ENCODE data around the gene ZBTB38. TPM values are rescaled to one million over a fixed set of nuclear protein-coding genes. Genes with fewer than 3 reads are reported as not detected.
A peak's percentile ranks its signal among the peaks of the same experiment; 100 is the strongest.

The ZBTB38 gene
- total RNA-seq, 2 experiments from 2014 or later: 27.8 to 29.6 TPM

- Mint-ChIP-seq H3K27me3 (ENCODE audit: low read depth) (peaks cover 16% of the 10 kb centered on the region), H3K4me1 (ENCODE audit: low read depth) (peaks cover 10% of the 10 kb centered on the region), H3K27ac (no peak overlapping the region), H3K36me3 (ENCODE audit: low read depth) (no peaks in the 10 kb centered on the region), H3K4me3 (no peak overlapping the region), H3K9me3 (ENCODE audit: insufficient read depth) (no peaks in the 10 kb centered on the region)
- no peak for DNase-seq
- no peak for ATAC-seq
- POLR2A ChIA-PET: no interaction called here
- CTCF ChIA-PET: interaction anchor here (1.2 to 3.0 kb wide), 4 partner anchors 9 to 71 kb away, joined by 4 to 20 read pairs (median 10); no protein-coding TSS in a partner anchor
Observed at GRCh38 chr3:141382571-141382970, 14.3 kb downstream of the ZBTB38 start.

- DNase-seq (no peak), ATAC-seq (no peak)
- Mint-ChIP-seq H3K4me3 (no peak overlapping the region), H3K27me3 (ENCODE audit: low read depth) (peaks cover 18% of the 10 kb centered on the region), H3K27ac (no peak overlapping the region), H3K36me3 (ENCODE audit: low read depth) (no peaks in the 10 kb centered on the region), H3K9me3 (ENCODE audit: insufficient read depth) (no peaks in the 10 kb centered on the region), H3K4me1 (ENCODE audit: low read depth) (peaks cover 11% of the 10 kb centered on the region)
- ChIA-PET CTCF (interaction anchor here (1.0 to 3.0 kb wide), 6 partner anchors 8 to 72 kb away, joined by 4 to 20 read pairs (median 9); no protein-coding TSS in a partner anchor), POLR2A (no interaction called here)
Observed at GRCh38 chr3:141383555-141384129, 15.3 kb downstream of the ZBTB38 start.

DNA sequence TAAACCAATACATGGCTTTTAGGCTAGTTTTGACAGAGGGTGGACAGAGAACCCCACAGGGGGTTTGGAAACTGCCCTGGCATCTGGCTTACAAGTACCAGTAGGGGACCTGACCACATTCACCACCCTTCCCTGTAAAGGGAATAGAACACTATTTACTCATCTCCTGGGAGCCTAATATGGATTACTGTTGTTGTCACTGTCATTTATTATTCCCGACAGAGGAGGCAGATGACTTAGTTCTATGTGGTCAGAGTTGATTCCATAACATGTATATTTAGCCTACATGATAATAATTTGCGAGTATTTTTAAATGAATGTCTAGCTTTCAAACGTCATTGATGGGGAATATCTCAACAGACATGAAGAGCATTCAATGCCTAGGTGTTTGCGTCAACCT, 15.9 kb downstream of the ZBTB38 start:
- ATAC-seq: no peak
- peaks cover 18% of the 10 kb centered on the region for H3K27me3 Mint-ChIP-seq (ENCODE audit: low read depth)
- CTCF ChIA-PET: interaction anchor here (1.0 to 3.0 kb wide), 5 partner anchors 13 to 73 kb away, joined by 3 to 20 read pairs (median 11); no protein-coding TSS in a partner anchor
- H3K4me1 Mint-ChIP-seq (ENCODE audit: low read depth): peaks cover 16% of the 10 kb centered on the region
- H3K27ac Mint-ChIP-seq: no peak overlapping the region
- no peak for DNase-seq
- no peaks in the 10 kb centered on the region for H3K36me3 Mint-ChIP-seq (ENCODE audit: low read depth)
- H3K9me3 Mint-ChIP-seq (ENCODE audit: insufficient read depth): no peaks in the 10 kb centered on the region
- POLR2A ChIA-PET: interaction anchor here (1.2 kb wide), 1 partner anchor 29 kb away, joined by 3 read pairs; no protein-coding TSS in a partner anchor
- no peak overlapping the region for H3K4me3 Mint-ChIP-seq

DNA sequence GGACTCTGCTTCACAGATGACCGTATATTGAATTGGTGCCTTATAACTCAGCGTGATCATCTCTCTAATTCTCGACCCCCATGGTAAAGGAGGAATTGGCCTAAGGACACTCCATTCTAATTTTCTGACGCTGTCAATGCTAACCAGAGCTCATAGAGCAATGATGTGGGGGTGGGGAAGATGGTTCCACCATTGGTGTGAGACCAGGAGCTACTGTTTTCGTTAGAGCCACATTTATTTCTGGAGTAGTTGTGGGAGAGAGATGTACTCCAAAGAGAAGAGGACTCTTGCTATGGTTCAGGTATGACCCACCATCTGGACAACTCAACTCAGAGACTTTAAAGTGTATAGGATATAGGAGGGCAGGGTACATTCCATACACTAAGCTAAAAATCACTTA, 16.3 kb downstream of the ZBTB38 start:
- peaks cover 18% of the 10 kb centered on the region for H3K4me1 Mint-ChIP-seq (ENCODE audit: low read depth)
- H3K36me3 Mint-ChIP-seq (ENCODE audit: low read depth): no peaks in the 10 kb centered on the region
- no peak overlapping the region for H3K27ac Mint-ChIP-seq
- ChIA-PET CTCF (interaction anchor here (0.8 to 3.0 kb wide), 6 partner anchors 9 to 73 kb away, joined by 3 to 20 read pairs (median 7); no protein-coding TSS in a partner anchor), POLR2A (interaction anchor here (1.1 to 1.2 kb wide), 2 partner anchors 18 to 29 kb away, joined by 3 to 6 read pairs; no protein-coding TSS in a partner anchor)
- peaks cover 18% of the 10 kb centered on the region for H3K27me3 Mint-ChIP-seq (ENCODE audit: low read depth)
- H3K9me3 Mint-ChIP-seq (ENCODE audit: insufficient read depth): no peaks in the 10 kb centered on the region
- DNase-seq (no peak), ATAC-seq (no peak)
- no peak overlapping the region for H3K4me3 Mint-ChIP-seq

- Mint-ChIP-seq H3K27ac (no peak overlapping the region), H3K9me3 (ENCODE audit: insufficient read depth) (no peaks in the 10 kb centered on the region), H3K4me3 (no peak overlapping the region), H3K27me3 (ENCODE audit: low read depth) (peaks cover 18% of the 10 kb centered on the region), H3K4me1 (ENCODE audit: low read depth) (peaks cover 15% of the 10 kb centered on the region), H3K36me3 (ENCODE audit: low read depth) (no peaks in the 10 kb centered on the region)
- ATAC-seq (no peak), DNase-seq (no peak)
- CTCF ChIA-PET: interaction anchor here (0.8 to 3.0 kb wide), 10 partner anchors 10 to 67 kb away, joined by 3 to 20 read pairs (median 5); no protein-coding TSS in a partner anchor
- POLR2A ChIA-PET: interaction anchor here (1.1 to 1.2 kb wide), 2 partner anchors 17 to 28 kb away, joined by 3 to 6 read pairs; no protein-coding TSS in a partner anchor
Observed at GRCh38 chr3:141385406-141386125, 17.3 kb downstream of the ZBTB38 start.

- H3K4me3 Mint-ChIP-seq: no peak overlapping the region
- H3K4me1 Mint-ChIP-seq (ENCODE audit: low read depth): peaks cover 13% of the 10 kb centered on the region
- POLR2A ChIA-PET: no interaction called here
- CTCF ChIA-PET: interaction anchor here (1.0 to 2.3 kb wide), 5 partner anchors 13 to 55 kb away, joined by 3 to 8 read pairs (median 3); no protein-coding TSS in a partner anchor
- H3K9me3 Mint-ChIP-seq (ENCODE audit: insufficient read depth): no peaks in the 10 kb centered on the region
- no peak for ATAC-seq
- H3K27me3 Mint-ChIP-seq (ENCODE audit: low read depth): peaks cover 18% of the 10 kb centered on the region
- no peak overlapping the region for H3K27ac Mint-ChIP-seq
- no peak for DNase-seq
- no peaks in the 10 kb centered on the region for H3K36me3 Mint-ChIP-seq (ENCODE audit: low read depth)
Observed at GRCh38 chr3:141386126-141386488, 17.8 kb downstream of the ZBTB38 start.

GRCh38 chr3:141386611-141387111, 18.4 kb downstream of the ZBTB38 start:
- POLR2A ChIA-PET: no interaction called here
- no peak overlapping the region for H3K27ac Mint-ChIP-seq
- CTCF ChIA-PET: interaction anchor here (1.0 to 2.3 kb wide), 5 partner anchors 14 to 55 kb away, joined by 3 to 8 read pairs (median 3); no protein-coding TSS in a partner anchor
- DNase-seq: no peak
- no peak for ATAC-seq
- peaks cover 13% of the 10 kb centered on the region for H3K4me1 Mint-ChIP-seq (ENCODE audit: low read depth)
- H3K36me3 Mint-ChIP-seq (ENCODE audit: low read depth): no peaks in the 10 kb centered on the region
- H3K27me3 Mint-ChIP-seq (ENCODE audit: low read depth): peaks cover 18% of the 10 kb centered on the region
- no peaks in the 10 kb centered on the region for H3K9me3 Mint-ChIP-seq (ENCODE audit: insufficient read depth)
- no peak overlapping the region for H3K4me3 Mint-ChIP-seq

- H3K4me3 Mint-ChIP-seq: no peak overlapping the region
- peaks cover 20% of the 10 kb centered on the region for H3K27me3 Mint-ChIP-seq (ENCODE audit: low read depth)
- DNase-seq (no peak), ATAC-seq (no peak)
- H3K27ac Mint-ChIP-seq: no peak overlapping the region
- POLR2A ChIA-PET: interaction anchor here (1.5 kb wide), 1 partner anchor 8 kb away, joined by 5 read pairs; no protein-coding TSS in a partner anchor
- H3K36me3 Mint-ChIP-seq (ENCODE audit: low read depth): no peaks in the 10 kb centered on the region
- H3K4me1 Mint-ChIP-seq (ENCODE audit: low read depth): peaks cover 13% of the 10 kb centered on the region
- CTCF ChIA-PET: interaction anchor here (0.9 to 2.3 kb wide), 9 partner anchors 14 to 83 kb away, joined by 3 to 8 read pairs (median 6); no protein-coding TSS in a partner anchor
- no peaks in the 10 kb centered on the region for H3K9me3 Mint-ChIP-seq (ENCODE audit: insufficient read depth)
Observed at GRCh38 chr3:141387516-141387915, 19.2 kb downstream of the ZBTB38 start.

GRCh38 chr3:141388395-141388794, 20.1 kb downstream of the ZBTB38 start:
- no peak for ATAC-seq
- peak overlapping the region; percentile 49 for H3K4me3 Mint-ChIP-seq
- peak overlapping the region; percentile 83 for H3K27ac Mint-ChIP-seq
- DNase-seq: no peak
- peaks cover 13% of the 10 kb centered on the region for H3K4me1 Mint-ChIP-seq (ENCODE audit: low read depth)
- ChIA-PET POLR2A (interaction anchor here (1.5 kb wide), 1 partner anchor 9 kb away, joined by 5 read pairs; no protein-coding TSS in a partner anchor), CTCF (interaction anchor here (0.8 to 1.8 kb wide), 13 partner anchors 9 to 173 kb away, joined by 3 to 8 read pairs (median 3); no protein-coding TSS in a partner anchor)
- no peaks in the 10 kb centered on the region for H3K36me3 Mint-ChIP-seq (ENCODE audit: low read depth)
- H3K9me3 Mint-ChIP-seq (ENCODE audit: insufficient read depth): no peaks in the 10 kb centered on the region
- peaks cover 24% of the 10 kb centered on the region for H3K27me3 Mint-ChIP-seq (ENCODE audit: low read depth)

DNA sequence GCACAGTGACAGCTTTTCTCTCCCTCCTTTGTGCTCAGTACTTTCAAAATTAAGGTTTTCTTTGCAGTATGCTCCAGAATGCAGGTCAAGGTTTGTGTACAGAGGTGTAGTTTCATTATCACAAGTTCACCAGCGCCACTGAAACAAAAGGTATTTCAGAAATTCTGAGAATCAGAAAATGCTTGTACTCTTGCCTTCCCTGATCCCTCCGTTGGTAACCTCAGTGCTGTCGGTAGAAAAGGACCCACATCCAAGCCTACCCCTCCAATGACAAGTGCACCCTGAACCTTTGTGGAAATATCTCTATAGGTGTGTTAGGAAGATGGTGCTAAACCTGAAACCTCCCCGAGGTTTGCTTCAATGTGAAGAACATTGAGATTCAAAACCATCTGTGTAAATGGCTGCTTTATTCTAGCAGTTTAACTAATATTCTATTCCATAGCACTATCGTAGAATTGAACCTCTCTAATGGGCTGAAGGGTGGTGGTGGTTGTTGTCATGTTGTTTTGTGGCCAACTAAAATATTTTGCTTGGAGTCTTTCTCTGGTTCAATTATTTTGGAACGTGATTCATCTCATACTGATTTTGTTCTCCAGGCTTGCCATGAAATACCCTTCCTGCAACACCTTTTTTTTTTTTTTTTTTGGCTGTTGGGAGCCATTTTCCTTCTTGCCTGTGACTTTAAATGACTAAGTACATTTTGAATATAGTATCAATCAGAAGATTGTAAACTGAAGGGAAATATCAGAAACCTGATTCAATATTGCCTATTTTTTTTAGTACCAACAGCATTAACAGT, 20.7 kb downstream of the ZBTB38 start:
- DNase-seq (no peak), ATAC-seq (peak; percentile 57)
- ChIA-PET POLR2A (interaction anchor here (1.5 kb wide), 1 partner anchor 10 kb away, joined by 5 read pairs; no protein-coding TSS in a partner anchor), CTCF (interaction anchor here (0.9 to 1.8 kb wide), 10 partner anchors 10 to 172 kb away, joined by 3 to 8 read pairs (median 4); no protein-coding TSS in a partner anchor)
- peak overlapping the region; percentile 49 for H3K4me3 Mint-ChIP-seq
- peak overlapping the region; percentile 83 for H3K27ac Mint-ChIP-seq
- H3K36me3 Mint-ChIP-seq (ENCODE audit: low read depth): no peaks in the 10 kb centered on the region
- H3K9me3 Mint-ChIP-seq (ENCODE audit: insufficient read depth): no peaks in the 10 kb centered on the region
- H3K27me3 Mint-ChIP-seq (ENCODE audit: low read depth): peaks cover 24% of the 10 kb centered on the region
- peaks cover 13% of the 10 kb centered on the region for H3K4me1 Mint-ChIP-seq (ENCODE audit: low read depth)

- Mint-ChIP-seq H3K4me3 (no peak overlapping the region), H3K4me1 (ENCODE audit: low read depth) (peaks cover 13% of the 10 kb centered on the region), H3K9me3 (ENCODE audit: insufficient read depth) (no peaks in the 10 kb centered on the region), H3K27ac (no peak overlapping the region), H3K27me3 (ENCODE audit: low read depth) (peaks cover 18% of the 10 kb centered on the region), H3K36me3 (ENCODE audit: low read depth) (no peaks in the 10 kb centered on the region)
- ChIA-PET CTCF (interaction anchor here (1.1 kb wide), 1 partner anchor 158 kb away, joined by 3 read pairs; the partner anchor contains the start of gene PXYLP1), POLR2A (no interaction called here)
- DNase-seq (no peak), ATAC-seq (no peak)
Observed at GRCh38 chr3:141389703-141390102, 21.4 kb downstream of the ZBTB38 start.

Measured in activated CD8-positive, alpha-beta T cell treated with anti-CD3 and anti-CD28 coated beads, Interleukin-2, amount 10 ng/mL, durations not matched to agents 7 days and 5 days (primary cell).